Stimulated activated CD8-positive, alpha-beta memory T cell treated with anti-CD3 and anti-CD28 coated beads, Interleukin-15, amount 100 ng/mL, for 48 hours (primary cell): Measurements from ENCODE around the gene ATP1A2.

ENCODE experiments used
- DNase-seq, 2 donors: peaks; one replicate each; pipeline ENCODE4 v3.0.0-alpha.2; 2020; ENCODE audit warnings: low read depth in 2 of 2

Gene ATP1A2

DNA sequence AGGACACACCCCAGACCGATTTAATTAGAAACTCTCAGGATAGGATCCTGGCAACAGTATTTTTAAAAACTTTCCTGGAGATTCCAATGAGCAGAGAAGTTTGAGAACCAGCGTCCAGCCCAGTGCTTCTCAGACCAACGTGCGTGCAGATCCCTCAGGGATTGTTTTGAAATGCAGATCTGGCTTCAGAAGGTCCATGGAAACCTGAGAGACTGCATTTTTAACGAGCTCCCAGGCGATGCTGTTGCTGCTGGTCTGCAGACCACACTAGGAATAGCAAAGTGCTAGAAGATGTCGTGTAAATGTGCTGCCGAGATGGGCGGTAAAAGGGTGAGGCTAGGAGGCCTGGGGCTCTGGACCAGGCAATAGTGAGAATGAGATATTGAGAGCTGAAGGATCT is 56.4 kb downstream of the ATP1A2 start:
- DNase-seq: no peak

DNA sequence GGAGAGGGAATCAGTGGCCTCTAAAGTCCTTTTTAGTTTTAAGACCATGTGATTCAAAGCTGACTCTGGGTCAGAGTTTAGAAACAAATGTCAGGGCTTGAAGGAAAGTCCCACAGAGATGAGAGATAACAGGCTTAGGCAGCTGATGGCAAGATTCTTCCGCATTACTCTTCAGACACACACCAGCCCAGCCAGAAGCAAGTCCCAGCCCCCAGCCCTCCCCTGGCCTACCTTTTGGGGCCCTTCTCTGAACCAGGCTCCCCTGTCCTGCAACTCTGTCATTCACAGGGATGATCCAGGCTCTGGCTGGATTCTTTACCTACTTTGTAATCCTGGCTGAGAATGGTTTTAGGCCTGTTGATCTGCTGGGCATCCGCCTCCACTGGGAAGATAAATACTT is 61.7 kb downstream of the ATP1A2 start:
- no peak for DNase-seq

DNA sequence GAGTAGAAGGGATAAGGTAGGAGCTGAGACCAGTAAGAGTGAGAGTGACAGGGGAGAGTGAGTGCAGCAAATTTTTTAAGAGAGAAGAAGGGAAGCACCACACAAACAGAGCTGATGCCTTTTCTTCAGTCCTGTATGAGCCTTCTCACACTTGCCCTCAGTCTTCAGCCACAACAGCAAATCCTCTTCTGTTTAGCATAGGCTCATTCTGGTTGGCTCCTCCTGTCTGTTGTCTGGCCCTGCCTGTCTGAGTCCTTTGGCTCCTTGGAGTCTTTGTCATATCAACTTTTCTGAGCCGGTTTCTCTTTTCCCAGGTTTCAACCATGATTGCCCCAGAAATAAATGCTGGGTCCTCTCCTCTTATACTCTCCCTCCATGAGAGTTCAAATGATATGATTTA is 62.1 kb downstream of the ATP1A2 start:
- no peak for DNase-seq

DNA sequence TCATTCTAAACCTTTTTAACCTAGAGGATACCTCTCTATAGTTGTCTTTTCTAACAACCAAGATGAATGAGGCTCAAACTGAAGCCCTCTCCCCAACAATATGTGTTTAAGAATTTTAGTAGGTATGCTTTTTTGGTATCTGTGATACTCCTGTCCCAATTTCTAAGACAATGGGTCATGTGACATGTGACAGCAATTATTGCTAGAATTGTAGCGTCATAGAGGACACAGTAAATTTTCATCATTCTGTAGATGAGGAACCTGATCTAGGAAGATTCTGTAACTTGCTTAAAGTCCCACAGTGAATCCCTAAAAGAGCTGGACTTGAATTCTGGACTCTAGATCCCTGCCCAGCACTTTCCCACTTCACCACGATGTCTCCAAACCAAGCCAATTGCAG is 63.2 kb downstream of the ATP1A2 start:
- no peak for DNase-seq

DNA sequence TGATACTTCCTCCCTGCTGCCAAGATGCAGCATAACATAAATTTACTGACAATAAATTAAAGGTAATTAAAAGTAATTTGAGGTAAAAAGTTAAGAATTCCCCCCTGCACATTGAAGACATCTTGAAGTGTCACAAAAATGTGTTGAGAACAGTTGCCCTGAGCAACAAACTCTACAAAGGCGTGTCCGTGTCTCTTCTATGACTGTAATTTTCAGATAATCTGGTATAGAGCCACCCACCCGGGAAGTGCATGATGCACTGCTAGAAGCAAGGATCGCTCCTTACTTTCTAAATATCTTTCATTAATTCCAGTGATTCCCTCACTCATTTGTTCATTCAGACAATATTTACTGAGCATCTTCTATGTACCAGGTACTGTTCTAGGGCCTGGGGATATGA is 63.8 kb downstream of the ATP1A2 start:
- no peak for DNase-seq

DNA sequence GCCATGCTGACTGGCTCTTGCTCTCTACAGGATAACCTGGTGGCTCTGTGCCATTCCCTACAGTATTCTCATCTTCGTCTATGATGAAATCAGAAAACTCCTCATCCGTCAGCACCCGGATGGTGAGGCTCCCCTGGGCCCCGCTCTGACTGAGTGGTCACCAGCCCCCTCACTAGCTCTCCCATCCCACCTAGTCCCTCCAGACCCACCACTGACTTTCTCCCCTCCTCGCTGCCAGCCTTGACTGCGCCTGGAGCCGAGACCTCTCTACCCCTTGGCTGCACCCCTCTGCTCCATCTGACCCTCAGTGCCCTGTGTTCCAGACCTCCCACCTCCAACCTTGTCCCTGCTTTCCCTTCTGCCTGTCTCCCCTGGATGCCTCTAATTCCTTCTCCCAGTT is 70.7 kb downstream of the ATP1A2 start:
- DNase-seq: no peak

DNA sequence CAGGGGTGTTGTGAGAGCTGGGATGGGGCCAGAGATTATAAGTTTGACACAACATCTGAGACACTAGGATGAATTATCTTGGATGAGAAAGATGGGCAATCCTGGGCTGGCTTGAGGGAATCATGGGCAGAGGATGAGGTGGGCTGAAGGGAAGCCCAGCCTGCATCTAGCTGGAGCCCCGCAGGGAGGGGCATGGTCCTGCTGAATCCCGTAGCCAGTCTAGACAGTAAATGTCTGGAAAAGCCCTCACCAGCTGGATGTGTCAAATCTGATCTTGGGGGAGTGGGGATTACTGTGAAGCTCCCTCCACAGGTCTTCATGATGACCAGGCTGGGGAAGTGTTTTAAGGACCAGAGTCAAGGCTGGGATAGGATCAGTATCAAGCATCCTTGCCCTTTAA is 71.2 kb downstream of the ATP1A2 start:
- no peak for DNase-seq

DNA sequence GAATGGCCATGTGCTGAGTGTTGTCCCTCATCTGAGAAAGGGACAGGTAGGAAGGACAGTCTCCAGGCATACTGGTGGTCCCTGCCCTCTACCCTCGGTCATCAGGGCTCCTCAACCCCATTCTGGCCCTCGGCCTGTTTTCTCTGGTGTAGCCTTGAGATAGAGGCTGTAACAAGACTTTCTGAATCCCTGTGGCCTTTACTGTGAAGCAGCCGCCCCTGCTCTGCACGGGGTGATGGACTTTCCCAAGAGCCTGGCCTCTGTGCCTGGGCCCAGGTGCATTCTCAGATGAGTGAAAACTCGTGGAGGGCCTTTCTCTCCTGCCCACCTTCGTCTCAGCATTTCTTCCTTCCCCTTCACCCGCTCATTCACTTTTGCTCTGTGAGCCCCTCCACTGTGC is 71.8 kb downstream of the ATP1A2 start:
- no peak for DNase-seq

DNA sequence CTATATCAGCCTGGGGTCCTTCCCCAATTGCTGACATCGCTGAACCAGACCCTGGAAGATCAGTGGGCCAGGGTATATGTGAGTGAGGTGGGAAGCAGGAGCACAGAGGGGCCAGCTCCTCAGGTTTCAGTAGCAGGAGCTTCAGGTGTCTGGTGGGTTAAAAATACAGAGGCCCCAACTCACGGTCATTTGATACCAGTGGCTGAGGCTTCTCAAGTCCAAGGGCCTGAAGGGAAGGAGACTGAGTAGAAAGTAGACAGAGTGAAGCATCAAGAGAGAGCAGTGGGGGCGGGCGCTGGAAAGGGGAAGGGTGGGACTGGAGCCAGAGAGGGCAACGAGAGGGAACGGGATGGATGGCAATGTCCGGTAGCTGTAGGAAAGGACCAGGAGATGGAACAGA is 72.8 kb downstream of the ATP1A2 start:
- DNase-seq: no peak

DNA sequence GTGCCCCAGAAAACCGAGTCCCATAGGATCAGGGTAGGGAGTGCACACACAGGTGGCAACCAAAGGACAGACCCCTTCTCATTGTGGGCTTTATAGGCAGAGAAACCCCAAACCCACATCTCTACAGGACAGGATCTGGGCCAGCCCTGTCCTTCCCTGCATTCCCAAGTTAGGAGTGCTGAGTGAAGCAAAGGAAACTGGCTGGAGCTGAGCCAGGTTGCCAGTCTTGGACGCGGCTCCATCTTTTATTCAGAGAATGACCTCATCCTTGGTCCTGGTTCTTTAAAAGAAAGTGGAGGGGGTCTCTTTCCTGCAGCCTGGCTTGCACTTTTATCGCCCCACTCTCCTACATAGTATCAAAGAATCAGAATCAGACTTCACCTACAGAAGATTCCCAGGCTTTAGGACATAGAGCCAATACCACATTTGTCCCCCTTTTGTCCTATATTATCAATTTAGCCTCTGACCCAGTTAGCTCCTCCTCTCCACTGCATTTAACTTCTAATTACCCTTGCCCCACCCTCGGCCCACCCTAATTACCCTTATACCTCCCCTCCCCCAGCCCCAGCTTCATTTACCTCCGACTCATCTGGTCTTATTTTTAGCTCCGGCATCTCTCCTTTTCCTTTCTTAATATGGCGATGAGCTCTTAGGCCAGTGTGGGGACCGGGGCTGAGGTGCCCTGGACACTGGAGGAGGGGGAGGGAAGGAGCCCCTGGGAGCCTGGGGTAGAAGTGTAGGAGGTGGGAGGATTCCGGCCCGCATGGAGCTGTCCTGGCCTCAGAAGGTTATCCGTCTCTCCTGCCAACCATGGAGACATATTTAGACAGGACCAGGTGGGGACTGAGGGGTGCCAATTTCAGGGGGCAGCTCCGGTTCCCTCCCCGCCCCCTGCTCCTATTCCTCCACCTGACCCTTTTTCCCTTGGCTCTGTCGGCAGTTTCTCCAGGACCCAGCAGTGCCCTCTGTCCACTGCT is 74.4 kb downstream of the ATP1A2 start, which contains the start of gene CASQ1:
Gene CASQ1 (plus strand): TSS at position 927 of the 977 bp plus-strand sequence. CDS start 177 bp downstream, outside the sequence.
- DNase-seq: no peak

DNA sequence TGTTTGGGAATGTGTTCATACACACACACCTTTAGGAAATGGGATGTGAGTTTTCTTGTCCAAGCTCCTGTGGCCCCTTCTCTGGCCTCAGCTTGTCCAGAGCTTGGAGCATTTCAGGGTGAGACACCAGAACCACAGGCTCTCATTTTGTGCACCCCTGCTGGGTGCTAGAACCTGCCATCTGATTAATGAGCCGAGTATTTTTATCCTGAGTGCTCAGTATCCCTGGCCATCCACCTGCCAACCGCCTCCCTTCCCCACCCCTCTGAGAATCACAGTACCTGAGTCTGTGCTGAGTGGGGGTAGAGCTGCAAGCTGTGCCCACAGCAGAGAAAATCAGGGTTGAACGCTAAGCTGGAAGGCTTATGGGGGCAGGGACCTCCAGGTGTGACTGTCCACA is 76.2 kb downstream of the ATP1A2 start:
- no peak for DNase-seq

DNA sequence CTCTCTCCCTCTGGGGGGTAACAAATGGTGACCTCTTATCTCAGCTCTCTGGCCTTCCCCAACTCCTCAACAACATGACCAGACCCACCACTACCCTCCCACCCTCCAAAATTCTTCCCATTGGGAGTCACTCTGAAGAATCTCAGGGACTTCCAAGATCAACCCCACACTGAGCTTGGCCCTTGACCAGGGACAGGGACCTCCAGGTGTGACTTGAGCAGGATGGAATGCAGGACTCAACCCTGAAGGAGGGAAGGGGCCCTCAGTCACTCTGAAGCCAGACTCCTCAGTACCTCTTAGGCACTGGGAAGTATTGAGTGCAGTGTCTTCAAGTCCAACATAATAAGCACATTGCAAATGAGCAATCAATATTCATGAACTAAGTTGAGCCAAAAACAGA is 76.7 kb downstream of the ATP1A2 start:
- no peak for DNase-seq
